Right hindlimb (tissue), 1 donor: ENCODE measurements around the gene JPH3.
"Not testable (repeated sequence)": the region's sequence is repeated elsewhere in the genome, so short reads cannot be mapped to it uniquely, and the experiment has no call there.

Source experiments
- DNase-seq: peaks from one replicate; pipeline ENCODE4 v3.0.0-alpha.2; 2018

JPH3 gene

GRCh38 chr16:87721622-87722585 lies 119.6 kb downstream of the JPH3 start:
- DNase-seq, result no peak

GRCh38 chr16:87722590-87723225 lies 120.4 kb downstream of the JPH3 start:
- DNase-seq, result no peak

GRCh38 chr16:87723226-87723623 lies 120.9 kb downstream of the JPH3 start:
- peak; percentile 84 for DNase-seq

GRCh38 chr16:87724490-87725291 lies 122.4 kb downstream of the JPH3 start:
- no peak for DNase-seq

GRCh38 chr16:87725596-87726235 lies 123.4 kb downstream of the JPH3 start:
- no peak for DNase-seq

GRCh38 chr16:87726577-87726976 lies 124.3 kb downstream of the JPH3 start:
- DNase-seq, result not testable (repeated sequence)

GRCh38 chr16:87727346-87727745 lies 125.0 kb downstream of the JPH3 start:
- DNase-seq, result no peak

- DNase-seq, result no peak
These were observed 125.7 kb downstream of the JPH3 start for GRCh38 chr16:87728026-87728425.

GRCh38 chr16:87729266-87729954 lies 127.1 kb downstream of the JPH3 start:
- DNase-seq, result no peak

- no peak for DNase-seq
These were observed 129.3 kb downstream of the JPH3 start for GRCh38 chr16:87731607-87732006.

GRCh38 chr16:87733190-87733589 lies 130.9 kb downstream of the JPH3 start:
- no peak for DNase-seq

GRCh38 chr16:87734644-87735043 lies 132.3 kb downstream of the JPH3 start:
- no peak for DNase-seq

- DNase-seq, result peak; percentile 49
These were observed 133.1 kb downstream of the JPH3 start for GRCh38 chr16:87735270-87736007.

- no peak for DNase-seq
These were observed 133.7 kb downstream of the JPH3 start for GRCh38 chr16:87736008-87736382.

- DNase-seq, result no peak
These were observed 137.5 kb downstream of the JPH3 start for GRCh38 chr16:87739801-87740200.

GRCh38 chr16:87740441-87740840 lies 138.1 kb downstream of the JPH3 start:
- DNase-seq, result no peak

GRCh38 chr16:87740909-87741424 lies 138.7 kb downstream of the JPH3 start:
- DNase-seq, result peak; percentile 43

- DNase-seq, result no peak
These were observed 139.6 kb downstream of the JPH3 start for GRCh38 chr16:87741700-87742415.

- no peak for DNase-seq
These were observed 140.6 kb downstream of the JPH3 start for GRCh38 chr16:87742781-87743490.
